Mesendoderm (in vitro differentiated cells): ENCODE measurements around the gene DBP.

Experiments
- DNase-seq: peaks from one replicate; pipeline ENCODE4 v3.0.0; 2013
- H2AK5ac ChIP-seq: 2 replicates; pipeline ENCODE4 v1.6.1; 2013; ENCODE audit warnings: low read length, inconsistent platforms
- H2BK120ac ChIP-seq: 2 replicates; pipeline ENCODE4 v1.6.1; 2013; ENCODE audit warnings: low read depth, mild to moderate bottlenecking, low read length, moderate library complexity, mixed read lengths
- H2BK15ac ChIP-seq: replicated peaks from 2 replicates; pipeline ENCODE4 v1.6.1; 2013; ENCODE audit warnings: low read depth, mild to moderate bottlenecking, moderate library complexity
- H2BK5ac ChIP-seq: 2 replicates; pipeline ENCODE4 v1.6.1; 2013; ENCODE audit warnings: low read length, inconsistent platforms
- H3K18ac ChIP-seq: 2 replicates; pipeline ENCODE4 v1.6.1; 2013; ENCODE audit warnings: mild to moderate bottlenecking, low read length, mixed read lengths
- H3K23ac ChIP-seq: one replicate; pipeline ENCODE4 v1.6.1; 2013; ENCODE audit warnings: low read length
- H3K27ac ChIP-seq: 2 replicates; pipeline ENCODE4 v1.5.1; 2013; ENCODE audit warnings: low read depth, mild to moderate bottlenecking, inconsistent platforms, low read length, moderate library complexity
- H3K27me3 ChIP-seq: 2 replicates; pipeline ENCODE4 v1.6.1; 2013; ENCODE audit warnings: low read length, control low read depth, mild to moderate bottlenecking, inconsistent platforms; ENCODE audit not compliant: insufficient read depth, poor library complexity
- H3K36me3 ChIP-seq: 2 replicates; pipeline ENCODE4 v1.6.1; 2013; ENCODE audit warnings: low read length, inconsistent platforms; ENCODE audit not compliant: control insufficient read depth, insufficient read depth
- H3K4ac ChIP-seq: one replicate; pipeline ENCODE4 v1.6.1; 2013; ENCODE audit warnings: low read depth, mild to moderate bottlenecking, low read length, moderate library complexity
- H3K4me1 ChIP-seq: 2 replicates; pipeline ENCODE4 v1.6.1; 2013; ENCODE audit warnings: low read depth, low read length, inconsistent platforms; ENCODE audit not compliant: control insufficient read depth
- H3K4me2 ChIP-seq: 2 replicates; pipeline ENCODE4 v1.6.1; 2013; ENCODE audit warnings: low read length
- H3K4me3 ChIP-seq: 2 replicates; pipeline ENCODE4 v1.5.1; 2013; ENCODE audit warnings: mild to moderate bottlenecking, low read length
- H3K56ac ChIP-seq: one replicate; pipeline ENCODE4 v1.6.1; 2013; ENCODE audit warnings: low read length
- H3K79me1 ChIP-seq: 2 replicates; pipeline ENCODE4 v1.6.1; 2013; ENCODE audit warnings: low read length, inconsistent platforms
- H3K79me2 ChIP-seq: 2 replicates; pipeline ENCODE4 v1.6.1; 2013; ENCODE audit warnings: mild to moderate bottlenecking, low read length; ENCODE audit not compliant: control insufficient read depth, insufficient read depth
- H3K9ac ChIP-seq: 2 replicates; pipeline ENCODE4 v1.6.1; 2013; ENCODE audit warnings: low read length, inconsistent platforms
- H4K5ac ChIP-seq: one replicate; pipeline ENCODE4 v1.6.1; 2013; ENCODE audit warnings: low read length
- H4K8ac ChIP-seq: one replicate; pipeline ENCODE4 v1.6.1; 2013; ENCODE audit warnings: low read depth, mild to moderate bottlenecking, control low read depth, low read length, moderate library complexity
- WGBS: extraction: QIAGEN DNeasy Blood & Tissue Kit; methylation state at CpG from one replicate; pipeline ENCODE4 v1.1.7; 2013; ENCODE audit warnings: low lambda C conversion rate, missing lambda C conversion rate; ENCODE audit not compliant: insufficient coverage; ENCODE audit errors: extremely low coverage; 5-methylcytosine and 5-hydroxymethylcytosine counted together

Gene DBP

GRCh38 chr19:48674921-48675824 lies 38.0 kb upstream of the DBP start:
- no peaks in the 10 kb centered on the region for H3K79me2 ChIP-seq
- WGBS = no CpG with 5 or more reads among the region's 28 CpGs
- no peak overlapping the region for H4K5ac ChIP-seq
- no peak overlapping the region for H3K4me2 ChIP-seq
- H4K8ac ChIP-seq = no peak overlapping the region
- H3K56ac ChIP-seq = peak overlapping the region; percentile 37
- no peak overlapping the region for H3K18ac ChIP-seq
- no peak overlapping the region for H3K4ac ChIP-seq
- no peaks in the 10 kb centered on the region for H3K27me3 ChIP-seq
- H2BK120ac ChIP-seq = no peak overlapping the region
- H2BK5ac ChIP-seq = no peak overlapping the region
- no peak overlapping the region for H3K9ac ChIP-seq
- H3K79me1 ChIP-seq = no peaks in the 10 kb centered on the region
- no peaks in the 10 kb centered on the region for H3K36me3 ChIP-seq
- peak; percentile 92 for DNase-seq
- H3K27ac ChIP-seq = no peak overlapping the region
- no peak overlapping the region for H3K23ac ChIP-seq
- H2AK5ac ChIP-seq = no peak overlapping the region
- H3K4me3 ChIP-seq = no peak overlapping the region
- H2BK15ac ChIP-seq = no peak overlapping the region
- no peaks in the 10 kb centered on the region for H3K4me1 ChIP-seq

GRCh38 chr19:48674216-48674809 lies 37.1 kb upstream of the DBP start:
- peak overlapping the region; percentile 28 for H3K56ac ChIP-seq
- H4K8ac ChIP-seq = no peak overlapping the region
- H3K4me1 ChIP-seq = no peaks in the 10 kb centered on the region
- DNase-seq = no peak
- H3K27me3 ChIP-seq = no peaks in the 10 kb centered on the region
- H3K23ac ChIP-seq = no peak overlapping the region
- no peak overlapping the region for H3K9ac ChIP-seq
- H3K4ac ChIP-seq = no peak overlapping the region
- no peak overlapping the region for H3K4me3 ChIP-seq
- no peak overlapping the region for H2BK5ac ChIP-seq
- H4K5ac ChIP-seq = no peak overlapping the region
- no peaks in the 10 kb centered on the region for H3K79me2 ChIP-seq
- no peaks in the 10 kb centered on the region for H3K36me3 ChIP-seq
- no peaks in the 10 kb centered on the region for H3K79me1 ChIP-seq
- no peak overlapping the region for H2AK5ac ChIP-seq
- H2BK15ac ChIP-seq = no peak overlapping the region
- no peak overlapping the region for H2BK120ac ChIP-seq
- H3K4me2 ChIP-seq = no peak overlapping the region
- H3K27ac ChIP-seq = no peak overlapping the region
- WGBS = no CpG with 5 or more reads among the region's 19 CpGs
- no peak overlapping the region for H3K18ac ChIP-seq

GRCh38 chr19:48673436-48674100 lies 36.4 kb upstream of the DBP start:
- H4K8ac ChIP-seq = no peak overlapping the region
- no peak overlapping the region for H4K5ac ChIP-seq
- no peak overlapping the region for H3K4me2 ChIP-seq
- no peak overlapping the region for H3K4ac ChIP-seq
- H2AK5ac ChIP-seq = no peak overlapping the region
- H3K36me3 ChIP-seq = no peaks in the 10 kb centered on the region
- H2BK15ac ChIP-seq = no peak overlapping the region
- no peaks in the 10 kb centered on the region for H3K4me1 ChIP-seq
- DNase-seq = no peak
- no peak overlapping the region for H3K27ac ChIP-seq
- H3K79me2 ChIP-seq = no peaks in the 10 kb centered on the region
- no peak overlapping the region for H2BK120ac ChIP-seq
- H3K23ac ChIP-seq = no peak overlapping the region
- H3K9ac ChIP-seq = peak overlapping the region; percentile 8
- no peak overlapping the region for H3K4me3 ChIP-seq
- H3K18ac ChIP-seq = no peak overlapping the region
- H2BK5ac ChIP-seq = no peak overlapping the region
- no CpG with 5 or more reads among the region's 25 CpGs for WGBS
- H3K27me3 ChIP-seq = no peaks in the 10 kb centered on the region
- H3K56ac ChIP-seq = peak overlapping the region; percentile 34
- no peaks in the 10 kb centered on the region for H3K79me1 ChIP-seq

DNA sequence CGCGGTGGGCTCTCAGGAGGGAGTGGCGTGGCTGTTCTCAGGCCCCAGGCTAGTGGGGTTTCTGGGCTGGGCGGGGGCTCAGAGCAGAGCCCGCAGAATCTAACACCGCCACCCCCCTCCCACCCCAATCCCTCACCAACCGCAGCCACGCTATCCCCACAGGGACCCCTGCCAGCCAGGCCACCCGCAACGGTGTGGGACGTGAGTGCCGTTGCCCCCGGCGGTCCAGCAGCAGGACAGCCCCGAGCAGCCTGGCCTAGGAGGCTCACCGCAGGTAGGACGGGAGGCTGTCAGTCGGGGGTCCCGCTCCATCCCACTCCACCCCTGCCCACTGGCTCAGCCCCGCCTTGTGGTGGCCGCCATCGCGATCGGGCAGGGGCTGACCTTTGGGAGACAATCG lies 35.8 kb upstream of the DBP start, which contains the start of gene NTN5:
Gene NTN5, minus strand, starts transcription at position 24 of the 400 bp plus-strand sequence. CDS start 2,031 bp downstream, outside the sequence.
- peak within 1 kb of the TSS; percentile 8 for H3K9ac ChIP-seq
- H3K27me3 ChIP-seq = no peaks in the 10 kb centered on the region
- H2BK120ac ChIP-seq = no peak within 1 kb of the TSS
- no peak within 1 kb of the TSS for H4K5ac ChIP-seq
- H4K8ac ChIP-seq = no peak within 1 kb of the TSS
- no peak within 1 kb of the TSS for H3K4me2 ChIP-seq
- no CpG with 5 or more reads among the region's 25 CpGs for WGBS
- no peak within 1 kb of the TSS for H2BK5ac ChIP-seq
- no peak within 1 kb of the TSS for H3K23ac ChIP-seq
- H3K4me3 ChIP-seq = no peak within 1 kb of the TSS
- H2BK15ac ChIP-seq = no peak within 1 kb of the TSS
- H3K36me3 ChIP-seq = no peaks in the 10 kb centered on the region
- H3K4me1 ChIP-seq = no peaks in the 10 kb centered on the region
- no peaks in the 10 kb centered on the region for H3K79me2 ChIP-seq
- no peaks in the 10 kb centered on the region for H3K79me1 ChIP-seq
- peak within 1 kb of the TSS; percentile 34 for H3K56ac ChIP-seq
- no peak within 1 kb of the TSS for H3K4ac ChIP-seq
- no peak within 1 kb of the TSS for H2AK5ac ChIP-seq
- no peak for DNase-seq
- H3K18ac ChIP-seq = no peak within 1 kb of the TSS
- no peak within 1 kb of the TSS for H3K27ac ChIP-seq

- no peak overlapping the region for H3K27ac ChIP-seq
- H4K8ac ChIP-seq = no peak overlapping the region
- H3K23ac ChIP-seq = no peak overlapping the region
- H3K4me1 ChIP-seq = no peaks in the 10 kb centered on the region
- no peaks in the 10 kb centered on the region for H3K79me2 ChIP-seq
- no CpG with 5 or more reads among the region's 10 CpGs for WGBS
- no peak overlapping the region for H2BK5ac ChIP-seq
- no peak overlapping the region for H2AK5ac ChIP-seq
- no peak overlapping the region for H3K4me2 ChIP-seq
- no peaks in the 10 kb centered on the region for H3K36me3 ChIP-seq
- H3K18ac ChIP-seq = no peak overlapping the region
- no peak overlapping the region for H2BK15ac ChIP-seq
- no peak overlapping the region for H3K4me3 ChIP-seq
- no peaks in the 10 kb centered on the region for H3K27me3 ChIP-seq
- H3K56ac ChIP-seq = no peak overlapping the region
- H4K5ac ChIP-seq = no peak overlapping the region
- DNase-seq = no peak
- H3K79me1 ChIP-seq = no peaks in the 10 kb centered on the region
- no peak overlapping the region for H2BK120ac ChIP-seq
- no peak overlapping the region for H3K4ac ChIP-seq
- no peak overlapping the region for H3K9ac ChIP-seq
Observed at GRCh38 chr19:48671446-48671995, 34.3 kb upstream of the DBP start.
